HL-60 (cell line): ENCODE data around the gene SLAMF6.

Experiments
- CTCF ChIP-seq: IDR thresholded peaks from one replicate; pipeline ENCODE4 v1.5.1; 2011; ENCODE audit warnings: low read length, control low read depth, inconsistent platforms; ENCODE audit not compliant: insufficient read depth
- GABPA ChIP-seq: IDR thresholded peaks from 2 replicates; pipeline ENCODE4 v1.6.1; 2012; ENCODE audit warnings: low read depth
- POLR2AphosphoS5 ChIP-seq: IDR thresholded peaks from 2 replicates; pipeline ENCODE4 v1.6.1; 2012; ENCODE audit warnings: low read depth
- REST ChIP-seq: IDR thresholded peaks from 2 replicates; pipeline ENCODE4 v1.6.1; 2012; ENCODE audit warnings: low read depth; ENCODE audit not compliant: insufficient replicate concordance
- SPI1 ChIP-seq: IDR thresholded peaks from 2 replicates; pipeline ENCODE4 v1.6.1; 2012; ENCODE audit warnings: low read depth, mild to moderate bottlenecking, borderline replicate concordance

DNA sequence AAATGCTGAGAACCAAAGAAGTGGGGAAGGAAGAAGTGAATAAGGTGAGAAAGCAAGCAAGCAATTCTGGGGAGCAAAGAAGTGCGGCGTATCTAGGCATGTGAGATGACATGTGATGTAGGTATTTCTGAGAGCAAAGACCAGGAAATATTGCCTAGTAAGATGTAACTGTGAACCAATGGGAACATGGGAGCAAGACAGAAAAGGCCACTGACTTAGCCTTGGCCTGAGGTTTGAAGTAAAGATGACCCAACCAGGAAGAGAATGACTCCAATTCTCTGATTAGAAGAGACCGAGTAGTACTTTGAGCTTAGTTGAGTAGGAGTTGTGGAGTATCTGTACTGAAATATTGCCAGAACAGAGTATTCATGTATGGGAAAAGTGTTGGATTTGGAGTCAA lies 31.1 kb downstream of the SLAMF6 start:
- no peak for TF ChIP-seq CTCF
- TF ChIP-seq POLR2AphosphoS5 = no peak
- no peak for TF ChIP-seq REST
- TF ChIP-seq SPI1 = no peak
- TF ChIP-seq GABPA = no peak
